GM21526 (cell line): ENCODE measurements around the gene RABGAP1L.
"Not testable (repeated sequence)": the region's sequence is repeated elsewhere in the genome, so short reads cannot be mapped to it uniquely, and the experiment has no call there.

ENCODE experiments used
- ATAC-seq: cut with Tn5 transposase; IDR thresholded peaks from one replicate; pipeline ENCODE4 v1.9.1; 2021; ENCODE audit warnings: moderate library complexity; ENCODE audit not compliant: unreplicated experiment, low FRiP score

The RABGAP1L gene

DNA sequence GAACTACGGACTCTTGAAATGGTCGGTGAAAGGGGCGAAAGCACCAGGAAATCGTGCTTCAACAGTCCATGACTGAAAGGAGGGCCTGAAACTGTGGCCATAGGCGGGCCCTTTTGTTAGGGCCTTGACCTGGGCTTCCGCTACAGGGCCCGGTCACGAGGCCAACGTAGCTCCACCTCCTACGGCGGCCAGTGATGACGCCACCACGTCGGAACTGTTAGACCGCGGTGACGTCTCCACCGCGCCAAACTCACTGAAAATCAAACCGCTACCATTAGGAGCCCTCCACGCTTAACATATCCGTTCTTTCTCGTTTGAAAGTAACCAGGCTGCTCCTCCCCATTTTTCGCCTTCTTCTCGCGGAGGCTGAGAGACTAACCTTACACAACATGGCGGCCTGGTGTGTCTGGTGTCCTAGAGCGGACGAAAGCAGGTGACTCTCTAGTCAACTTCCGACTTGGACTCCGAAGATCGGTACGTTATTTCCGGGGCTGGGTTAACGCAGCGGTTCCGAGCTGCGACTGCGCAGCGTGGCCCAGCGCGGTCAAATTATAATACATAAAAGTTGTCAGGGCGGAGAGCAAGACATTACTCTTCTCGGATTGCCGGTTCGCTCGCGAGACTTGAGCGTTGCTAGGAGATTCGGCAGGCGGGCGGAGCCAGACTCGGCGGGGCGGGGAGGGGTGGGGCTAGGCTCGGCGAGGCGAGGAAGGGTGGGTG, 840.1 kb downstream of the RABGAP1L start:
- peak; percentile 70 for ATAC-seq

- peak; percentile 56 for ATAC-seq
These were observed 840.8 kb downstream of the RABGAP1L start, which contains the start of gene CACYBP for GRCh38 chr1:174999936-175000696. TSS of gene CACYBP (plus strand) at chr1:174999947. CDS start at chr1:175000181, 234 bp downstream.

GRCh38 chr1:175000697-175001187, 841.4 kb downstream of the RABGAP1L start:
- ATAC-seq = no peak

DNA sequence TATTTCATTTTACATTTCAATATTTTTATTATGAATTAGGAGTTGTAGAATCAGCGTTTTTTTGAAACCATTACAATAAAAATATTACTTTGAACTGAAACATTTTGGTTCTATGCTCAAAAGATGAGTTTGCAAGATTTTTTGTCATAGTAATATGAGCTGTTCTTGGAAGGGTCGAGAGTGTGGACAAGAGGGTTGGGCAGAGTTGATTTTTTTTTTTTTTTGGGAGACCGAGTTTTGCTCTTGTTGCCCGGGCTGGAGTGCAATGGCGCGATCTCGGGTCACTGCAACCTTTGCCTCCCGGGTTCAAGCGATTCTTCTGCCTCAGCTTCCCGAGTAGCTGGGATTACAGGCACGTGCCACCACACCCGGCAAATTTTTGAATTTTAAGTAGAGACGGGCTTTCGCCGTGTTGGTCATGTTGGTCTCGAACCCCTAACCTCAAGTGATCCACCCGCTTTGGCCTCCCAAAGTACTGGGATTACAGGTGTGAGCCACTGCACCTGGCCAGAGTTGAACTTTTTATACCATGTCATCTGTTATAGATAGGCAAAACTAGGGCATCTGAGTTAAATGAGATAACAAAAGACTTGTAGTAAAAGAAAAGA, 843.7 kb downstream of the RABGAP1L start:
- no peak for ATAC-seq

- ATAC-seq = no peak
These were observed 844.2 kb downstream of the RABGAP1L start for GRCh38 chr1:175003521-175003920.

- ATAC-seq = no peak
These were observed 845.9 kb downstream of the RABGAP1L start for GRCh38 chr1:175005085-175005783.

GRCh38 chr1:175009532-175009931, 850.2 kb downstream of the RABGAP1L start:
- no peak for ATAC-seq

- no peak for ATAC-seq
These were observed 854.1 kb downstream of the RABGAP1L start for GRCh38 chr1:175013445-175013844.

GRCh38 chr1:175015243-175015642, 855.9 kb downstream of the RABGAP1L start:
- no peak for ATAC-seq

DNA sequence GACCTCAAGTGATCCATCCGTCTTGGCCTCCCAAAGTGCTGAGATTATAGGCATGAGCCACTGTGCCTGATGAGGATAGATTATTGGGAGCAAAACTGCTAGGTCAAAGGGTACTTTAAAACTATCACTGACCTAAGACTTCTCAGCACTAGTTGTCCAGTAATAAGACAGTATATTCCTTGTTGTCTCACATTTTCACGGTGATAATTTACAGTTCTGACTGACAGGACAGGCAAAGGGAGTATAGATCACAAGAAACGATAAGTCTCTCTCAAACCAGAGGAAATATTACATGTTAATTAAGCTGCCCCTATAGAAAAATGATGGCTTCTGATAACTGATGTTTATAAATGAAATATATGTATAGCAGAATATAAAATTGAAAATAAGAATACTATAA, 860.2 kb downstream of the RABGAP1L start:
- ATAC-seq = no peak

- peak; percentile 87 for ATAC-seq
These were observed 864.0 kb downstream of the RABGAP1L start, which contains the start of gene MRPS14 for GRCh38 chr1:175023043-175023921. TSS of gene MRPS14 (minus strand) at chr1:175023425. CDS start at chr1:175023408, 17 bp downstream.

DNA sequence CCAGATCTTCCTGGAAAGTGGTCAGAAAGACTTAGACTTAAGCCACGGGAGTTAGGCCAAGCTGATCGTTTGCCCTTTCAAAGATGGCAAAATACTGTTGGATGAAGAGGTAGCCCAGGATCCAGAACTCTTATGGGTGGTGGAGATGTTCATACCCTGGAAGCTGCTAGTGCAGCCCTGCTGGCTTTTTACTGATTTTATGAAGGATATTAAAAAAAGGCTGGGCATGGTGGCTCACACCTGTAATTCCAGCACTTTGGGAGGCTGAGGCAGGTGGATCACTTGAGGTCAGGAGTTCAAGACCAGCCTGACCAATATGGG, 864.6 kb downstream of the RABGAP1L start:
- ATAC-seq = not testable (repeated sequence)

- no peak for ATAC-seq
These were observed 865.5 kb downstream of the RABGAP1L start for GRCh38 chr1:175024773-175025172.

GRCh38 chr1:175033953-175034352, 874.6 kb downstream of the RABGAP1L start:
- ATAC-seq = no peak

- no peak for ATAC-seq
These were observed 875.5 kb downstream of the RABGAP1L start for GRCh38 chr1:175034775-175035174.

- no peak for ATAC-seq
These were observed 876.5 kb downstream of the RABGAP1L start for GRCh38 chr1:175035865-175036264.

- no peak for ATAC-seq
These were observed 877.2 kb downstream of the RABGAP1L start for GRCh38 chr1:175036476-175036875.

GRCh38 chr1:175037416-175037815, 878.1 kb downstream of the RABGAP1L start:
- no peak for ATAC-seq

DNA sequence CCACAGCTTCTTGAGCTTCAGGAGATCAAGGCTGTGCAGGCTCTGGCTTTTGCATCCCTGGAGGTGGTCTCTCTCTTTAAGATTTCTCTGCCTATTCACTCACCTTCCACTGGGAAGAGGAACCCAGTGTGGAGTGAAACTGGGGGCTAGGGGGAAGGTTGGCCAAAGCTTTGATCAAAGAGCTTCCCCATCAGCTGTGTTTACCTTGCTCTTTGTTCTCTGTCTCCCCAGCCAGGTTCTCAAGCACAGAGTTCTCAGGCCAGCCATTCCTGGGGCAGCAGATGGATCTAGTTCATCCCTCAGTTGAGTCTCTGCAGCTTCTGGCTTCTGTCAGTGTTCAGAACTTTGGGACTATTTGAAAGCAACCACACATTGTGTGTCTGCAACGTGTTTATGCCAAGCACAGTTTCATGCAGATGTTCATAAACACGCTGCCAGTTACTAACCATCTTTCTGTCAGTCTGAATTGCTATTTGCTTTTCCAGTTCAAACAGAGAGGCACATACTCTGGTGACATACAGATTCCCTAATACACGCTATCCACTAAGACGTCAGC, 881.1 kb downstream of the RABGAP1L start:
- ATAC-seq = no peak
